Activated T-helper 17 cell treated with anti-CD3 and anti-CD28 coated beads, Interleukin-2, amount 50 U/mL, for 72 hours (primary cell): ENCODE measurements around the gene HOTAIR. TPM values are rescaled to one million over a fixed set of nuclear protein-coding genes. Genes with fewer than 3 reads are reported as not detected.

Experiments used
- ATAC-seq: fragments of 150-1000 bp; cut with Tn5 transposase; replicated peaks from 2 replicates; pipeline ENCODE4 v1.10.0; 2021; ENCODE audit warnings: mild to moderate bottlenecking, moderate library complexity
- H3K27ac Mint-ChIP-seq: one replicate; pipeline ENCODE4 v1.8.0; 2022; ENCODE audit warnings: mixed read lengths
- H3K27me3 Mint-ChIP-seq: one replicate; pipeline ENCODE4 v1.8.0; 2022; ENCODE audit warnings: mixed read lengths
- H3K36me3 Mint-ChIP-seq: one replicate; pipeline ENCODE4 v1.8.0; 2022; ENCODE audit warnings: low read depth, mild to moderate bottlenecking, mixed read lengths
- H3K4me1 Mint-ChIP-seq: one replicate; pipeline ENCODE4 v1.8.0; 2022; ENCODE audit warnings: mixed read lengths
- H3K4me3 Mint-ChIP-seq: one replicate; pipeline ENCODE4 v1.8.0; 2022; ENCODE audit warnings: mild to moderate bottlenecking, mixed read lengths
- H3K9me3 Mint-ChIP-seq: one replicate; pipeline ENCODE4 v1.8.0; 2022; ENCODE audit warnings: mixed read lengths
- total RNA-seq, 2 donors: library from RNA; stranded (reverse); gene quantifications; one replicate each; pipeline ENCODE4 v1.2.3, GENCODE V29; 2022

HOTAIR gene
- total RNA-seq, 2 donors from 2014 or later = not detected

DNA sequence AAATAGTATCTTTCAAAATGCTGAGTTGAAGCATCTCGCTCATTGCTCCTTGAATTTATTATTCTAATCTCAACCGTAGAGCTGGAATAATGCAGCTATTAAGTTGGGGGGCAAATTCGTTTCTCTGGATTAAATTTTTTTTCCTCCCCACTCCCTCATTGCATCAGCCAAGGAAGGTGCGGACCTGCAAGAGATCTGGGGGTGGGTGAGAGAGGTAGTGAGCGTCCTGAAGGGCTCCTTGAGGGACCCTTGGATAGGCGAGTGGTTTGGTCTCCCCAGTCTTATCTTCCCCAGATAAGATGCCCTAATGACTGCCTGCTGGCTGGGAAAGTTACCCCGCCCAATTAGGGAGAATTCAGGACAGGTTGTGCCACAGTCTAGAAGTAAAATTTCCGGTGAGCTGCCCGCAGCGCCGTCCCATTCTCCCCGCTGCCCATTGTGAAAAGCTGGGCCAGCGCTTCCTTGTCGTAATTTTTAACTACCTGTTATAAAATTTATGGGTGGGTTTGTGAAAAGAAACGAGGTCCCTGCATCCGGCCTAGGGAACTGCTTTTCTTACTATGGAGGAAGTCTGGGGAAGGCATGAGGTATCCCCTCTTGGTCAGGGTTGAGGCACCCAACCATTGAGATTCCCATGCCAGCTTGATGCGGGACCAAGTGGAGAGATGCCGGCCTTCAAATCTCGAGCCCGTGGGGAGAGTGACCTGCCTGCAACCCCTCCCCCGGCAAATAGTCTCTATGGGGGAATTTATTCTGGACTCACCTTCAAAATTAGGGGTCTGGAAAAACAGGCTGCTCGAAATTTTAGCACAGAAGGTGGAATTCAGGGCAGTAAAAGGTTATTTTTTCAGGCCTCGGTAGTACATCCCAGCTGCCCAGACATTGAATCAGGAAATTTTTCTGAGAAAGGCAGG lies 40.5 kb upstream of the HOTAIR start:
- Mint-ChIP-seq H3K4me3 (no peak overlapping the region), H3K27me3 (peaks cover 61% of the 10 kb centered on the region), H3K9me3 (no peaks in the 10 kb centered on the region), H3K4me1 (peaks cover 15% of the 10 kb centered on the region), H3K27ac (no peak overlapping the region), H3K36me3 (peaks cover 7% of the 10 kb centered on the region)
- no peak for ATAC-seq

DNA sequence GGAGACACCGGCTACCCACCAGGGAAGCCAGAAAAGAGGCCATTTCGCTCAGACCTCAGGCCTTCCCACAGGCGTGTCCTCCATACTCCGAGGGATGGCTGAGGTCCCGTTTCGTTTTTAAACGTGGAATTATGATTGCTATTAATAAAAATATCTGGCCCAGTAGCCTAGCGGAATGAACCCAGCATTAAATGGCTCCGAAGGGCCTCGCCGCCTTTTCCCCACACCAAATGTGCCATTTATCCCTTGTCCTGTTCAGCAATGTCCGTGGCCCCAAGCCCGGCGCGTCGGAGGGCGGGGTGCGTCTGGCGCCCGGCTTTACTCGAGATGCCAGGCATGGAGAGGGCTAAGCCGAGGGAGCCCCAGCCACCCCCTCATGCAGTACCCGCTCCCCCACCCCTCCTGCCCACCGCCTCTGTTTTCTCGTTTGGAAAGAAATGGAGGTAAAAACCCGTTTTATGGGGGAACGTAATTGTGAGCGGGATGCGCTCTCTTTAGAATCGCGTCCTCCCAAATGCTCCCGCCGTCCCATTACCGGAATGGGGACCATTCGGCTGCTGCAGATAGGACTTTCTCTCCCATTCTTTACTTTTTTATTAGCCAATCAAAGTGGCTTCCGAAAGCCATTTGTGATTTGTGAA lies 39.7 kb upstream of the HOTAIR start:
- no peak for ATAC-seq
- H3K36me3 Mint-ChIP-seq = peaks cover 7% of the 10 kb centered on the region
- H3K4me3 Mint-ChIP-seq = no peak overlapping the region
- H3K27me3 Mint-ChIP-seq = peaks cover 61% of the 10 kb centered on the region
- H3K4me1 Mint-ChIP-seq = peaks cover 15% of the 10 kb centered on the region
- no peaks in the 10 kb centered on the region for H3K9me3 Mint-ChIP-seq
- no peak overlapping the region for H3K27ac Mint-ChIP-seq

DNA sequence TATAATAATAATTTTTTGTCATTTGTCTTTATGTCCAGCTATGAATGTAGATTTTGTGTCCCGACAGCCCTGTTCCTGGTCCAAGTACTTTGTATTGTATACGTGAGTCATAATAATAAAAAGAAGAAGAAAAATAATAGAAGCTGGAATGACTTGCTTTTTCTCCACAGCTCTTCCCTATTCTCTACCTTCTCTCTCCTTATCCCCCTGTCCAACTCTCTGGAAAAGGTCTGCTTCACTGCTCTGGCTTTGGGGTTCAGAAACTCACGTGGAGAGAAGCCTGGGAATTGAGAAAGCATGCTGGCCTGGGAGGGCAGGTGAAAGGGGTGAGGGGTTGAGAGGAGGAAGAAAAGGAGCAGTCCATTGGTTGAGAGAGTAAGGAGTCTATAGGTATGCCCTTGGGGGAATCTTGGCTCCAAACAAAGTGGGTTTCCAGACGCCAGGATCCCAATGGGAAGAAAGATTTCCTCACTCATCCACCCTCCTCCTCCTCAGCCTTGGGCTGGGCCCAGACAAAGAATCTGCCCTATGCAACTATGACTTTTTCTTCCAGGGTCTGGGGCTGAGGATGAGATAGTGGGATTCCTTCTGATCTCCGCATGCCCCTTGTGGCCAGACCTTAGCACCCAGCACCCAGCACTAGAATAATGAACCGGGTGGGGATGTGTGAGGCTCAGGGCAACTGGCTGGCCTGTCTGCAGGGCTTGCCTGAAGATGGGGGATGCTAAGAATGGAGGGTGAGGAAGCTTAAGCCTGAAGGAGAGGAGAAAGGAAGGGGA lies 38.1 kb upstream of the HOTAIR start:
- H3K27me3 Mint-ChIP-seq = peaks cover 68% of the 10 kb centered on the region
- no peak for ATAC-seq
- peaks cover 15% of the 10 kb centered on the region for H3K4me1 Mint-ChIP-seq
- H3K4me3 Mint-ChIP-seq = no peak overlapping the region
- peaks cover 7% of the 10 kb centered on the region for H3K36me3 Mint-ChIP-seq
- H3K27ac Mint-ChIP-seq = no peak overlapping the region
- no peaks in the 10 kb centered on the region for H3K9me3 Mint-ChIP-seq

DNA sequence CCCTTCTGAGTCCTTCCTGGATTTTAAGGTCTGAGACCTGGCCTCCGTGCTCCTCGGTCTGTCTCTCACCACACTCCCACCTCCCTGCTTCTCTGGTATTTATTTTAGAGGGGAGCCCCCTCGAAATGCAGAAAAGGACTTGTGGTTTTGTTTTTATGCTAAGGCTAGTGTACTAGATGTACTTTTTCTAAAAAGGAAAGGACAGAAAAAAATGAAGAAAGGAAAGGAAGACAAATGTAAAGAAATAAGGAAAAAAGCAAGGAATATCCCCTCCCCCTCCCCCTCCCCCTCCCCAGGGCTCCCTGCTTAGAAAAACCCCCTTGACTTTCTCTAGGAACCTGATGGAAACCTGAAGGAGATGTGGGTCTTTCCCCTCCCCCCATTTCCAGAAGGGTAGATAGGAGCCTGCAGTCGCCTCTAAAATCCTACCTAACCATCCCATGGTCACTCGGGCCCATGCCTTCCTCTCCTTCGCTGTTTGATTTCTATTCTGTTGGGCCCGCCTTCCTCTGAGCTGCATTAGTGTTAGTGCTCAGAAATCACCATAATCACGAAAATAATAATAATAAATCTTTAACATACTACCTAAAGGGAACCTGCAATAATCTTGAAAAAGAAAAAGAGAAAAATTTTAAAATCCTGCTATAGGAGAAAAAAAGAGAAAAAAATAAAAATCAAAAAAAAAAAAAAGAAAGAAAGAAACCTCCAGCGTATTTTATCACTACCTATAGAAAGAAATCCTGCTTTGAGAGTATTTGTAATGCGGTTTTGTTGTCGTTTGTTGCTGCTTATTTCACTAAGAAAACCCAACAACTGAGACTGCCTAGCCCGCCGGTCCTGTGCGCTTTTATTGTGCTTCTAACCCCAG lies 37.1 kb upstream of the HOTAIR start:
- Mint-ChIP-seq H3K4me3 (no peak overlapping the region), H3K9me3 (no peaks in the 10 kb centered on the region), H3K27me3 (peaks cover 68% of the 10 kb centered on the region), H3K27ac (no peak overlapping the region), H3K4me1 (peaks cover 9% of the 10 kb centered on the region), H3K36me3 (peaks cover 7% of the 10 kb centered on the region)
- ATAC-seq = no peak

DNA sequence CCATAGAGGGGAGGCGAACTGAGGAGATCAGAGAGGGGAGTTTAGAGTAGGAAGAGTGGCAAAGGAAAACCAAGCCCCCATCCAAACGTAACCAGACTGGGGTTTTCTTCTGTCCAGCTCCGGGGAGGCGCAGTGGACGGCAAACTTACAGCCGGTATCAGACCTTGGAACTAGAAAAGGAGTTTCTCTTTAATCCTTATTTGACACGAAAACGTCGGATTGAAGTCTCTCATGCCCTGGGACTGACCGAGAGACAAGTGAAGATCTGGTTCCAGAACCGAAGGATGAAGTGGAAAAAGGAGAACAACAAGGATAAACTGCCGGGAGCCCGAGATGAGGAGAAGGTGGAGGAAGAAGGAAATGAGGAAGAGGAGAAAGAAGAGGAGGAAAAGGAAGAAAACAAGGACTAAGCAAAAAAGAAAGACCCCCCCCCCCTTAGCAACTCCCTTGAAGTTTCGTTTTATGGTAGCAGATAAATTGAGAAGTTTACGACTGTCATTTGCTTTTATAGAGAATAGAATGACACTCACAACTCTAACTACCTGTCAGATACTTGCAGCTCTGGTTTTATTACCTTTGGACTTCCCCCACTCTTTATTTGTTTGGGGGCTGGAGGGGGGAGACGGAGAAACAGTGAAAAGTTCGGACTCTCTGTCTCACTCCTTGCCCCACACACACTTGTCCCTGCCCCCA lies 36.4 kb upstream of the HOTAIR start:
- Mint-ChIP-seq H3K36me3 (peaks cover 7% of the 10 kb centered on the region), H3K27ac (no peak overlapping the region), H3K4me3 (no peak overlapping the region), H3K27me3 (peaks cover 75% of the 10 kb centered on the region), H3K4me1 (peaks cover 11% of the 10 kb centered on the region), H3K9me3 (no peaks in the 10 kb centered on the region)
- ATAC-seq = no peak

DNA sequence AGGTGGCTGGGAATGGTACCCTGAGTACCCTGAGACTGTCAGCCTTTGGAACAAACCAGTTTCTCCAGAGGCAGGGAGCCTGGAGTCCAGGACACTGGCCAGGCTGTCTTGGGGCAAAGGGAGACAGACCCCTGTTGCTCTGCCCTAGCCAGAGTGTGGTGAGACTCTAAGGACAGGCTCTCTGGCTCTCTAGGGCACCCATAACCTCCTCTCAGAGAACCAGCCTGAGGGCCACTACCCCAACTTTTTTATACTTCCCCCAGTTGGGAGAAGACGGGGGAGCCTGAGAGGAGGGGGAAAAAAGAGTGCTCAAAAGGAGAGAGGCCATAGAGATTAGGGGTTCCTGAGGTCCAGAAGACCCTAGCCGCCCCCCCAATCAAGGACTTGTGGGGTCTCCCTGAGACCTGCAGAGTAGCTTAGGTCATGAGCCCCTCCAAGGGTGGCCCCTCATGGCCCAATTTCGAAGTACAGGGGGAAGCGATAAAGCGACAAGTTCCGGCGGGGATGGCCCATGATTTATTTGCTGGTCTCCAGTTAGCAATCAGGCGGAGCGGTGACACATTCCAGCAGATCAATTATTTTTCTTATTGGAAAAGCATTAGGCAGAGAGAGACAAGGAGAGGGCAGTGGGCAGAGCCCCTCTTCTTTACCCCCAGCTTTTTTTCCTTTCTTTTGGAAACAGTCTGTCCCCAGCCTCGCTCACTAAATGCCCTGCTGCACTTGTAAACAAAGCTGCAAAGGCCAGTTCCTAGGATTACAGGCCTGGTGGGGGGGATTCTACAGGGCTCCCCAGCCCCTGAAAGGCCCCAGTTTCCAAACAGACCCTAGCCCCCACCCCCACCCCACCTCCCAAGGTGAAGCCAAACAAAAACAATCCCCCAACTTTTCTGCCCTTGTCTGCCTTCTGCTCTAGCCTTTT lies 35.6 kb upstream of the HOTAIR start:
- no peak for ATAC-seq
- Mint-ChIP-seq H3K9me3 (no peaks in the 10 kb centered on the region), H3K4me1 (peaks cover 13% of the 10 kb centered on the region), H3K27me3 (peaks cover 79% of the 10 kb centered on the region), H3K4me3 (peak overlapping the region; percentile 58), H3K36me3 (peaks cover 7% of the 10 kb centered on the region), H3K27ac (no peak overlapping the region)

DNA sequence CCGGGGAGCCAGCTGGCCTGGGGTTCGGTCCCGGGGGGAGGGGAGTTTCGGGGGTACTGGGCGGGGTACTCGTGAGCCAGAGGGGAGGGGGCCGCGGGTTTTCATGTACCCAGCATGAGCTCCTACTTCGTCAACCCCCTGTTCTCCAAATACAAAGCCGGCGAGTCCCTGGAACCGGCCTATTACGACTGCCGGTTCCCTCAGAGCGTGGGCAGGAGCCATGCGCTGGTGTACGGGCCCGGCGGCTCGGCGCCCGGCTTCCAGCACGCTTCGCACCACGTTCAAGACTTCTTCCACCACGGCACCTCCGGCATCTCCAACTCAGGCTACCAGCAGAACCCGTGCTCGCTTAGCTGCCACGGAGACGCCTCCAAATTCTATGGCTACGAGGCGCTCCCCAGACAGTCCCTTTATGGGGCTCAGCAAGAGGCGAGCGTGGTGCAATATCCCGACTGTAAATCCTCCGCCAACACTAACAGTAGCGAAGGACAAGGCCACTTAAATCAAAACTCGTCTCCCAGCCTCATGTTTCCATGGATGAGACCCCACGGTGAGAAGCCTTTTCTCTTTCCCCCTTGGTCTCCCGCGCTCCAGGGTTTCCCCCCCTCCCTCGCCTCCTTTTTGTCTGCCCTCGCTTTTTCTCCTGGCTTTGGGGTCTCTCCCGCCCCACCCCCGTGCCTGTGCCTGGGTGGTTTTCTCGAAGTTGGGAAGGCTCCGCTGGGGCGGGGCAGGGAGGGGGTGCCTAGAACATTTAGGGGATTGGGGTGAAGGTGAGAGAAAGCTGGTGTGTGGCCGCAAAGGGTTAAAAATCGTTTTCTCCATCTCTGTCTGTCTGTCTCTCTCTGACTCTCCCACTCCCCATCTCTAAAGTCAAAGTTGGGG lies 34.7 kb upstream of the HOTAIR start:
- peak; percentile 40 for ATAC-seq

DNA sequence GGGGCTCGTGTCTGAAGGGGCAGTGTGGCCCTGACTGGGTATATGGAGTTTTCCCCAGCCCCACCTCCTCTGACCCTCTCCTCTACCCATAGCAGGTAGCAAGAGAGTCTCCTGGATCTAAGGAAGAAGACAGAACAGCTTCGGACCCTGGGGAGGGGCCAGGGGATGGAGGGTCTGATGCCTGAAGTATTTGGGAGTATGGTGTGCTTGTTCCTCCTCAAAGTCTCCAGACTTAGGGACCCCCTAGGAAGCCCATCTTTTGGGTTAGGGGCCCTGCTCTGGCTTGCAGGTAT lies 33.5 kb upstream of the HOTAIR start:
- H3K4me1 Mint-ChIP-seq = peaks cover 13% of the 10 kb centered on the region
- no peak overlapping the region for H3K27ac Mint-ChIP-seq
- peaks cover 84% of the 10 kb centered on the region for H3K27me3 Mint-ChIP-seq
- no peak for ATAC-seq
- H3K4me3 Mint-ChIP-seq = peak overlapping the region; percentile 20
- H3K36me3 Mint-ChIP-seq = no peaks in the 10 kb centered on the region
- H3K9me3 Mint-ChIP-seq = no peaks in the 10 kb centered on the region

More for the DNA sequence above, 34.7 kb upstream of the HOTAIR start:
- Mint-ChIP-seq H3K9me3 (no peaks in the 10 kb centered on the region), H3K36me3 (no peaks in the 10 kb centered on the region), H3K4me3 (peak overlapping the region; percentile 58), H3K4me1 (peaks cover 13% of the 10 kb centered on the region), H3K27ac (no peak overlapping the region), H3K27me3 (peaks cover 78% of the 10 kb centered on the region)

DNA sequence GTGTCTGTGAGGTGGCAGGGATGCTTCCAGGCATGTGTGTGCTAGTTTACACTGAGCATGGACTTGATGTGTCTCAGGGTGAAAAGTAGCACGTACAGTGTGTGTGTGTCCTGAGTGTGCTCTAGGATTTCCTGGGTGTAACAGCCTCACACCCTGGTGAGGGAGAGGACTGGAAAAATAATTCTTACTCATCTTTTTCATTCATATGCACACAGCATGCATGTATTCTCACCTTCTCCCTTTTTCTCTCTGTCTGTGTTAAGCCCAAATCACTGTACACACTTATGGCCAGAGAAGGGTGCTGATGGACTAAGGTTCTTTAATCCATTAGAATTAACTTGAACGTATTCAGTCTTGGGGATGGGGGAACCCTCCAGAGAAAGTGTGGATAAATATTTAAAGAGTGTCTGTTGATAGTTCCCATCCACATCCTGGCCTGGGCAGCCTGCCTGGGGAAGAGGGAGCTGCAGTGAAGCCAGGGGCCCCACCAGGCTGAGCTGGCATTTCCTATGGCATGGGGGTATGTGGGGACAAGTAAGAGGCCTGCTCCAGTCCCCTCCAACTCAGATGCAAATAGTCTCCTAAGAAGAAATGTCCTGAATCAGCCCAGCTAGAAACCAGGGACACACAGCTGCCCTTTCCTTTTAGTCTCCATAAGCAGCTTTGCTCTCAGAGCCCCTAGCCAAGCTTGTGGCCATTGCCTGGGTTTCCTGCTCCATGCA lies 32.9 kb upstream of the HOTAIR start:
- no peak overlapping the region for H3K27ac Mint-ChIP-seq
- no peaks in the 10 kb centered on the region for H3K9me3 Mint-ChIP-seq
- no peak for ATAC-seq

DNA sequence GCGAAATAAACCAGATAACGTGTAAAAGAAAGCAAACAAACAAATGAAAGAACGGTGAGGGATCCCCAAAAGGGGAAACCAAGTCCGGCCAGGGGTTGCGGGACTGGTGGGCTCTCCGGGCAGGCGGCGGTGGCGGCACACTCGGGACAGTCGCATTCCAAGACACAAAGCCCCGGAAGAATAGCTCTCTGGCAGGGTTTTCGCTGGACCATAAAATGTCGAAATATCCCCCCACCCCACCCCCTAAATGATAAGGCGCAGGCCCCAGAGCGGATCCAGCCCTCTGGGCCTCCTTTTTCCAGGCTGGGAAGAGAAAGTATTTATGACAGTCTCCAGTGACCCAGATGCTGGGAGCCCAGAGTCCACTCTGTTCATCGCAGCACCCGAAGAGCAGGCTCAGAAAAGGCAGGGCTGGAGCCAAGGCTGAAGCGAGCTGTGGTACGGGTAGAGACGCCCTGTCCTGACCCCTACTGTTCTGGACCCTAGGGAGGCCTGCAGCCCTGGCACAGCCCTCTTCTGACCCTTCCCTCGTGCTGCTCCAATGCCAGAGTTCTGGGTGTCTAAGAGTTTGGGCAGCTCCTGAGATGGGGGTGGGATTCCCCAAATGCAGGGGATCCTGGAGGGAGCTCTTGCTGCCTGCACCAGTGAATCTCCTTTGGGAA lies 31.9 kb upstream of the HOTAIR start:
- Mint-ChIP-seq H3K36me3 (no peaks in the 10 kb centered on the region), H3K27ac (no peak overlapping the region), H3K27me3 (peaks cover 84% of the 10 kb centered on the region), H3K9me3 (no peaks in the 10 kb centered on the region), H3K4me3 (peak overlapping the region; percentile 65), H3K4me1 (peaks cover 13% of the 10 kb centered on the region)
- no peak for ATAC-seq

More for the DNA sequence above, 32.9 kb upstream of the HOTAIR start:
- H3K4me3 Mint-ChIP-seq = no peak overlapping the region
- H3K27me3 Mint-ChIP-seq = peaks cover 84% of the 10 kb centered on the region
- peaks cover 13% of the 10 kb centered on the region for H3K4me1 Mint-ChIP-seq
- no peaks in the 10 kb centered on the region for H3K36me3 Mint-ChIP-seq

DNA sequence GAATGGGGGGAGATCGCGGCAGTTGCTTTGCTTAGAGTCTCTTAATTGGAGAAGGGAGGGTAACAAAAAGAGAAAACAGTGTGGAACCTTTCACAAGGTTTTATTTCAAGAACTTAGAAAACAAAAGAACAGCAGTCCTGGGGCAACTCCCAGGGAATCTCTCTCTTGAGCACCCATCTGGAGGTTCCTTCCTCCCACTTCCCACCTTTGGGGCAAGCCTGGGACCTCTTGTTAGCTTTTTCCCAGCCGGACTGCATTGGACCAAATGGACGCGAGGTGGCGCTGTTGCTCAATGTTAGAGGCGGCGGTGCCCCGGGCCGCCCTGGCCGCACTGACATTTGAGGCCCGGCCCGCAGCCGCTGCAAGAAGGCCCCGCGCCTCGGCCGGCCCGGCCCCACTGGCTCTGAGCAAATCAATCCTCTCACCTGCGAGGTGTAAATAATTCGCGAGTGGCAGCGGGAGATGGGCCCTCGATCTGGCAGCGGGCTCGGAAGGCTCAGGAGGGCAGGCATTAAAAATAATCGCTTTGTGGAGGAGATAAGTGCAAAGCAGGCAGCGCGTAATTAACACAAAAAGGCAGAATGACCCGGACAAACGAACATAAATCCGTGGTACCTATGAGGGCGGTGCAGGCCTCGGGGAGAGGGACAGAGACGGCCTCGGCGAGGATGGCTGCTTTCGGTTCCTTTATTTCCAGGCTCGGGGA lies 31.3 kb upstream of the HOTAIR start:
- H3K36me3 Mint-ChIP-seq = no peaks in the 10 kb centered on the region
- H3K27ac Mint-ChIP-seq = no peak overlapping the region
- H3K4me3 Mint-ChIP-seq = peak overlapping the region; percentile 65
- no peaks in the 10 kb centered on the region for H3K9me3 Mint-ChIP-seq
- ATAC-seq = peak; percentile 84
- H3K4me1 Mint-ChIP-seq = peaks cover 6% of the 10 kb centered on the region
- peaks cover 84% of the 10 kb centered on the region for H3K27me3 Mint-ChIP-seq
